Left renal pelvis (tissue), 4 donors: ENCODE data around the gene UAP1L1. TPM values are rescaled to one million over a fixed set of nuclear protein-coding genes. Genes with fewer than 3 reads are reported as not detected.
"Not testable (repeated sequence)": the region's sequence is repeated elsewhere in the genome, so short reads cannot be mapped to it uniquely, and the experiment has no call there.

Source experiments
- DNase-seq, 4 donors: peaks; one replicate each; pipeline ENCODE4 v3.0.0-alpha.2; 2013; ENCODE audit warnings: low read depth in 4 of 4, low spot score in 3 of 4
- polyA plus RNA-seq, 4 donors: library from polyadenylated mRNA; unstranded; fragments of 120-200 nt; gene quantifications; one replicate each; pipeline ENCODE4 v1.2.1, GENCODE V29; 2013; ENCODE audit not compliant: insufficient read length in 4 of 4

The UAP1L1 gene
- polyA plus RNA-seq, result 1 to 10 TPM; 1.6 to 6.6 (median 4.9) TPM

DNA sequence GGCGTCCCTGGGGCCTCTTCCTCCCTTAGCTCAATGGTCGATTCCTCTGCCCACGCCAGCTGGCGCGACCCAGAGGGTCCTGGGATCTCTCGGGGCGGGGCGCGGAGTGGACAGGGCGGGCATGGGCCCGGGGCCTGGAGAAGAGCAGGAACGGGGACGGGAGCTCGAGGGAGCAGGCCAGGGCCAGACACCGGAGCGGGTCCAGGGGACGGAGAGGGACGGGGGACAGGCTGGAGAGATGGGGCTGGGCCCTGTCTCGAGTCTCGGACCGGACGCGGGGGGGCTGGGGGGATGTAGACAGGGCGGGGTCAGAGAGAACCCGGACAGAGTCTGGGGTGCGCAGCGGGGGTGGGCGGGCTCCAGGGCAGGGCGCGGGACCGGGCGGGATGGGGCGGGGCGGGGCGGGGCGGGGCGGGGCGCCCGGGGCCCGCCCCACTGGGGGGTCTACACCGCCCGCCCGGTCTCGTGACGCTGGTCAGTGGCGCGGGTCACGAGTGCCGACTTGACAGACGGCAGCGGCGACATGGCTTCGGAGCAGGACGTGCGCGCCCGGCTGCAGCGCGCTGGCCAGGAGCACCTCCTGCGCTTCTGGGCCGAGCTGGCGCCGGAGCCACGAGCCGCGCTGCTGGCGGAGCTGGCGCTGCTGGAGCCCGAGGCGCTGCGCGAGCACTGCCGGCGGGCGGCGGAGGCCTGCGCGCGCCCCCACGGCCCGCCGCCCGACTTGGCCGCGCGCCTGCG is at the start of gene UAP1L1:
Gene UAP1L1, plus strand, starts transcription at position 508 of the 738 bp plus-strand sequence. Its CDS starts 16 bp downstream, at position 524.
- DNase-seq, result no peak

GRCh38 chr9:137028263-137029057 is 48.9 kb upstream of the UAP1L1 start:
- no peak for DNase-seq

- no peak for DNase-seq
These were observed 48.0 kb upstream of the UAP1L1 start for GRCh38 chr9:137029058-137029936.

- DNase-seq, result no peak
These were observed 47.3 kb upstream of the UAP1L1 start for GRCh38 chr9:137030006-137030405.

- DNase-seq, result no peak
These were observed 46.5 kb upstream of the UAP1L1 start for GRCh38 chr9:137030538-137031527.

- no peak for DNase-seq
These were observed 45.2 kb upstream of the UAP1L1 start, which contains the start of gene FUT7 for GRCh38 chr9:137031904-137032640. Gene FUT7 (minus strand): TSS chr9:137032088. CDS start chr9:137031991, 97 bp downstream.

- no peak for DNase-seq
These were observed 44.5 kb upstream of the UAP1L1 start for GRCh38 chr9:137032858-137033257.

GRCh38 chr9:137033481-137033880 is 43.8 kb upstream of the UAP1L1 start:
- DNase-seq, result not testable (repeated sequence)

DNA sequence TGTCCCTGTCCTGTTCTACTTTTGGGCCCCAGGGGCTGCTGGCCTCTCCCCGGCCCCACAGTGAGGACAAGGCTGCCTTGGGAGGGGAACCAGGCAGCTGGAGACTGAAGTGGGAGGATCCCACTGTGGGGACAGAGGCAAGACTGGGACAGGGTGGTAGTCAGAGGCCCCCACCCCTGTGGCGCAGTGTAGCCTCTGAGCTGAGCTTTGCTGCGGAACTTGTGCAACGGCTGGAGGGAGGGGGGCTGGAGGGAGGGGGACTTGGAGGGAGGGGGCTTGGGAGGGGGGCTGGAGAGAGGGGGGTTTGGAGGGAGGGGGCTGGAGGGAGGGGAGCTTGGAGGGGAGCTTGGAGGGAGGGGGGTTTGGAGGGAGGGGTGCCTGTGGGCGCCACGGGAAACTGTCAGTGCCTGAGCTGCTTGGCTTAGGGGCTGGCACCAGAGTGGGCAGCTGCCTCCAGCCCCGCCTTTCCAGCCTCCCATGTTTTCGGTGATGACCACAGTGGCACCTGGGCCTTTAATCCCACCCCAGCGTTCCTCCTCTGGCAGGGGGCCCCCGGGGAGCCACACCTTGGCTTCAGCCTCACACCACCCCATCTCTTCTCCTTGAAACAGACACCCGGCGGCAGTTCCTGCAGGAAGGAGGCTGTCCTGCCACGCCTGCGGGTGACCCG is 43.1 kb upstream of the UAP1L1 start:
- no peak for DNase-seq

GRCh38 chr9:137034709-137035506 is 42.4 kb upstream of the UAP1L1 start:
- no peak for DNase-seq

DNA sequence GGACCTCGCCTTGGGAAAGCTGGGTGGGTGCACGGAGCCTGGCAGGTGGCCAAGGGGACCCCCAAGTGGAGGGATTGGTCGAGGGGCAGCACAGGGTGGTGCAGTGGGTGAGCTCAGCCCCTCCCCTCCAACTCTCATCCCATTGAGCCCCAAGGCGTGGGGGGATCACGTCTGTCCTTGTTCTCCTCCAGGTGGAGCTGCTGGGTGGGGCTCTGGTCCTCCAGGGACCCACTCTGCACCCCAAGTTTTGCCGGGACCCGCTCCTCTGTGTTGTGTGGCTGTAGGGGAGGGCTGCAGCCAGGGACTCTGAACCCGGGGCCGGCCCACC is 41.8 kb upstream of the UAP1L1 start:
- DNase-seq, result no peak

GRCh38 chr9:137035937-137036336 is 41.4 kb upstream of the UAP1L1 start:
- DNase-seq, result no peak

- DNase-seq, result no peak
These were observed 40.3 kb upstream of the UAP1L1 start for GRCh38 chr9:137037035-137037434.

GRCh38 chr9:137037483-137037882 is 39.8 kb upstream of the UAP1L1 start:
- DNase-seq, result no peak

DNA sequence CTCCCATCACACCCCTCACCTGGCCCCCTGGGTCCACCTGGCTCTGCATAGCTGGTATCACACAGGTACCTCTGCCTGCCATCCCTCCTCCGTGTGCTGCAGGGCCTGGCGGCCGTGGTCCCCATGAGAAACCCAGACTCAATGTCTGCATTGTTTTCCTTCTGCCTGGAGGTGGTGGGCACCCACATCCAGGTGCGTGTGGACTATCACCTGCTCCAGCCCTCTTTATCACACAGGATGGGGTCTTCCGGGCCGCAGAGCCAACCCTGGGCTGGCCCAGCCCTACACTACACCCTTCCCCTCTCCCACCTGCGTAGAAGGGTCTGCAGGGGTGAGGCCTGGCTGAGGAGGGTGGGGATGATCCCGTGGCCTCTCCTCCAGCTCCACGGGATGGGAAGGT is 38.4 kb upstream of the UAP1L1 start:
- DNase-seq, result no peak

GRCh38 chr9:137039611-137040366 is 37.5 kb upstream of the UAP1L1 start:
- no peak for DNase-seq

DNA sequence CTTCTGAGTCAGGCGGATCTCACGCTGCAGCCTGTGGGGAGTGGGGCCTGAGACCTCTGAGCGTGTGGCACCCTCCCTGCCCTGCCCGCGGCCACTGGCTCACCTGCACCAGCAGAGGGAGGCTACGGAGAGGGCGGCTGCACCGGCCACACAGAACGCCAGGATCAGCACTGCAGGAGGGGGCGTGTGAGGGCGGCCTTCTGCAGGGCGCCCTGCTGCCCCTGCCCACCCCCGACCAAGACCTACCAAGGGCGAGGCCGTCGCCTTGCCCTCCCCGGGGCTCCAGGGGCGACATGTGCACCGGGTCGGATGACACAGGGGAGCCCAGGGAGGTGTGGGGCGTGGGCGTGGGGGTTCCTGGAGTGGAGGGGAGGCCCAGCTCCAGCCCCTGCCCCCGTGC is 36.7 kb upstream of the UAP1L1 start:
- DNase-seq, result no peak
